Measurements from ENCODE around the gene ZNF524.

ZNF524 gene

DNA sequence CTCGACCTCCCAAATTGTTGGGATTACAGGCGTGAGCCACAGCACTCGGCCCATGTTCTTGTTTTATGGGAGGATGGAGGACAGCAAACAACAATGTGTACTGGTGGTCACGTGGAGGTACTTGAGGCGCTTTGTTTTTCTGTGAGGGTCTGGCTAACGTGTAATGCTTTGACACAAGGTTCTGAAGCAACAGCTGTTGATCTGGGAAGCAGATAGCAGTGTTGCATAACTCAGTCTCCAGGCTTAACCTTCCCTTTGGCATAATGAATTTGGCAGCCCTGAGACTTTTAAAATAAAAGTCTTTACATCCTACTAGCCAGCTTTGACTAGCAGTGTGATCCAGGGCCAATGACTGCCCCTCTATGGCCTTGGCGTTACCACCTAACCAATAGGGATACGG, 33.8 kb downstream of the ZNF524 start:
- no peak overlapping the region for H3K4me3 ChIP-seq (ENCODE audit: low read length)
- no peak overlapping the region for H3K27ac ChIP-seq (ENCODE audit: low read length)
- no peaks in the 10 kb centered on the region for H3K27me3 ChIP-seq (ENCODE audit: control insufficient read depth, insufficient read depth, low read length)
- no CpG with 5 or more reads among the region's 8 CpGs for WGBS (ENCODE audit: insufficient coverage, insufficient read length)
- H3K36me3 ChIP-seq (ENCODE audit: control insufficient read depth, insufficient read depth, low read length) = no peaks in the 10 kb centered on the region
- no peak for DNase-seq (ENCODE audit: low read depth, low spot score)
- H3K9me3 ChIP-seq (ENCODE audit: control insufficient read depth, insufficient read depth, low read length) = no peaks in the 10 kb centered on the region
- H3K4me1 ChIP-seq (ENCODE audit: control insufficient read depth, insufficient read depth, low read length) = peaks cover 2% of the 10 kb centered on the region; the same call in 1 of the 2 replicates

DNA sequence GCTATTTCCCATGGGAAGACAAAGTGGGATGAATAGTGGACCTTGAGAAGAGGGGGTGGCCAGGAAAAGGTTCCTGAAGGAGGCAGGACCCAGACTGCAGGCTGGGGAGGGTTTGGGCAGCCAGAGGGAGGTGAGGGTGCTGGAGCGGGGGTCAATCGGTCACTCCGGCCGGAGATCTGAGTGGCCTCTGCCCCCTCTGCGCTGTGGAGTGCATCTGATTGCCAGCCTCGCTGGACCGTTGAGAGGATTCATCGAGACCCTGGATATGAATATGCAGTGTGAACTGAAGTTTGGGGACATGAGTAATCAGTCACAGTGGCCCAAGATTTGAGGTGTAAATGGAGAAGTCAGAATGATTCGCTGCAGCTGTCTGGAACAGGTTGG, 35.2 kb downstream of the ZNF524 start:
- no peak for DNase-seq (ENCODE audit: low read depth, low spot score)
- Histone ChIP-seq H3K4me3 (ENCODE audit: low read length) (peak overlapping the region; percentile 78), H3K36me3 (ENCODE audit: control insufficient read depth, insufficient read depth, low read length) (no peaks in the 10 kb centered on the region), H3K9me3 (ENCODE audit: control insufficient read depth, insufficient read depth, low read length) (no peaks in the 10 kb centered on the region), H3K4me1 (ENCODE audit: control insufficient read depth, insufficient read depth, low read length) (peaks cover 3% of the 10 kb centered on the region; the same call in 1 of the 2 replicates), H3K27me3 (ENCODE audit: control insufficient read depth, insufficient read depth, low read length) (no peaks in the 10 kb centered on the region), H3K27ac (ENCODE audit: low read length) (no peak overlapping the region)
- WGBS (ENCODE audit: insufficient coverage, insufficient read length) = no CpG with 5 or more reads among the region's 9 CpGs

DNA sequence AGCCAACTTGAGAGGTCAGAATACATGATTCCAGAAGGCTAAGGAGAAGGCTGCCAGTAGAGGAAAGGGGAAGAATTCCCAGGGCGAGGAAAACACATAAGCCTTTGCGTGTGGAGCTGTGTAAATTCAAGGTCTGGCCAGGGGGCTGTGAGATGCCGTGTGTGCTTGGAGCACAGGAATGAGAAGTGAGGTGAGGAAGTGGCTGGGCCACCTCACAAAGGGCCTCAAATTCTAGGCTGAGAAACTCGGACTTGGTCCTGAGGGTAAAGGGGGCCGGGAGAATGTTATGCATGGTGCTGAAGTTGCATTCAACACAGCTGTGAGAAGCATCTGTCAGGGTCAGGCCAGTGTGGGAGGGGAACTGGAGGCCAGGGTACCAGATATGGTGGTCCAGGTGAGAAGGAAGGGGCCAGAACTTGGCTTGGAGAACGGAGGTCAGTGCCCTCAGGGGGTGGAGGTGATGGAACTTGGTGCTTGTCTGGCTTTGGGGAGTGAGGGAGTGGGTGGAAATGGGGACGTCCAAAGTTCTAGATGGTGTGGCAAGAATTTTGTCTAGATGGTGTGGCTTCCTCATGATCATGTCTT, 35.9 kb downstream of the ZNF524 start:
- H3K36me3 ChIP-seq (ENCODE audit: control insufficient read depth, insufficient read depth, low read length) = no peaks in the 10 kb centered on the region
- H3K9me3 ChIP-seq (ENCODE audit: control insufficient read depth, insufficient read depth, low read length) = no peaks in the 10 kb centered on the region
- H3K27me3 ChIP-seq (ENCODE audit: control insufficient read depth, insufficient read depth, low read length) = no peaks in the 10 kb centered on the region
- peaks cover 3% of the 10 kb centered on the region; the same call in 1 of the 2 replicates for H3K4me1 ChIP-seq (ENCODE audit: control insufficient read depth, insufficient read depth, low read length)
- no peak for DNase-seq (ENCODE audit: low read depth, low spot score)
- H3K27ac ChIP-seq (ENCODE audit: low read length) = no peak overlapping the region
- peak overlapping the region; percentile 78; the same call in 1 of the 2 replicates for H3K4me3 ChIP-seq (ENCODE audit: low read length)
- no CpG with 5 or more reads among the region's 7 CpGs for WGBS (ENCODE audit: insufficient coverage, insufficient read length)

DNA sequence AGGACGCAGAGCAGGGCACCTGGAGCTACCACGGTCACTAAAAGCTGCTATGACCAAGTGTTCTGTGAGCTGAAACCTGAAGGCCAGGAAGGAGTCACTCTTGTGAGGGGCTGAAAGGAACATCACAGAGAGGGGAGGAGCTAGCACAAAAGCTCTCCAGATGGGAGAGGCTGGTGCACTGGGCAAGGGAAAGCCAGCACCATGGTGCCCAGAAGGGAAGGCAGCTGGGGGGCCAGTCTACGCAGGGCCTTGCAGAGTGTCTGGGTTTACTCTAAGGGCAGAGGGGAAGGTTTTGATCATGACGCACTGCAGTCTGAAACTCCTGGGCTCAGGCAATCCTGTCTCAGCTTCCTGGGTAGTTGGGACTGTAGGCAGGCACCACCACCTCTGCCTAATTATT, 36.6 kb downstream of the ZNF524 start:
- H3K27me3 ChIP-seq (ENCODE audit: control insufficient read depth, insufficient read depth, low read length) = no peaks in the 10 kb centered on the region
- no peak overlapping the region for H3K4me3 ChIP-seq (ENCODE audit: low read length)
- no peak for DNase-seq (ENCODE audit: low read depth, low spot score)
- H3K4me1 ChIP-seq (ENCODE audit: control insufficient read depth, insufficient read depth, low read length) = peaks cover 3% of the 10 kb centered on the region; the same call in 1 of the 2 replicates
- no peaks in the 10 kb centered on the region for H3K9me3 ChIP-seq (ENCODE audit: control insufficient read depth, insufficient read depth, low read length)
- H3K36me3 ChIP-seq (ENCODE audit: control insufficient read depth, insufficient read depth, low read length) = no peaks in the 10 kb centered on the region
- WGBS (ENCODE audit: insufficient coverage, insufficient read length) = no CpG with 5 or more reads among the region's 4 CpGs
- no peak overlapping the region for H3K27ac ChIP-seq (ENCODE audit: low read length)

DNA sequence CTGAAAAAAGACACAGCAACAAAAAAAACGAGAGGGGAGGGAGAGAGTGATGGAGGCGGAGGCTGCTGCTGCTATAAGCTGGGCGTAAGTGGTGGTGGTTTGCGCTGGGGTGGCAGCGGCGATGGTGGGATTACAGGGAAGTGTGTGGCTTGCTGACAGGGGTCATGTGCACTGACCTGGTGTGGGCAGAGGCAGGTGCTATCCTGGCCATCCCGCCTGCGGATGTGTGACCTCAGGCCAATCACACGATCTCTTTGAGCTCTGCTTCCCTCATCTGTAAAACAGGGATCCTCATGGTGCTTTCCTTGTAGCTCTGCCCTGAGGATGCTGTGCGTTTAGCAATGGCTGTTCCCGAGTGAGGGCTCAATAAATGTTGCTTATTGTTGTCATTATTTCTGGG, 37.4 kb downstream of the ZNF524 start:
- H3K4me1 ChIP-seq (ENCODE audit: control insufficient read depth, insufficient read depth, low read length) = peaks cover 3% of the 10 kb centered on the region; the same call in 1 of the 2 replicates
- H3K36me3 ChIP-seq (ENCODE audit: control insufficient read depth, insufficient read depth, low read length) = no peaks in the 10 kb centered on the region
- no peaks in the 10 kb centered on the region for H3K9me3 ChIP-seq (ENCODE audit: control insufficient read depth, insufficient read depth, low read length)
- H3K27ac ChIP-seq (ENCODE audit: low read length) = no peak overlapping the region
- WGBS (ENCODE audit: insufficient coverage, insufficient read length) = no CpG with 5 or more reads among the region's 11 CpGs
- H3K4me3 ChIP-seq (ENCODE audit: low read length) = no peak overlapping the region
- no peak for DNase-seq (ENCODE audit: low read depth, low spot score)
- H3K27me3 ChIP-seq (ENCODE audit: control insufficient read depth, insufficient read depth, low read length) = no peaks in the 10 kb centered on the region

DNA sequence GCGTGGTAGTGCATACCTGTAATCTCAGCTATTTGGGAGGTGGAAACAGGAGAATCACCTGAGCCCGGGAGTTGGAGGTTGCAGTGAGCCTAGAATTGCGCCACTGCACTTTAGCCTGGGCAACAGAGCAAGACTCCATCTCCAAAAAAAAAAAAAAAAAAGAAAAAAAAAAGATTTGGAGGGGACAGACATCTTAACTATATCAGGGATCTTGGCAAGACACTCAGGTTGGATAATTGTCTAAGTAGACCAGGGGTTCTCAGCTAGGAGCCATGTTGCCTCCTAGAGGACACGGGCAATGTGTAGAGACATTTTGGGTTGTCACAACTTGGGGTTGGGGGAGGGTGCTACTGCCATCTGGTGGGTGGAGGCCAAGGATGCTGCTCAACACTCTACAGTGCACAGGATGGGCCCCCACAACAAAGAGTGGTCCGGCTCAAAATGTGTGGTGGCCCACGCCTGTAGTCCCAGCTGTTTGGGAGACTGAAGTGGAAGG, 38.8 kb downstream of the ZNF524 start:
- Histone ChIP-seq H3K27ac (ENCODE audit: low read length) (no peak overlapping the region), H3K36me3 (ENCODE audit: control insufficient read depth, insufficient read depth, low read length) (no peaks in the 10 kb centered on the region), H3K4me1 (ENCODE audit: control insufficient read depth, insufficient read depth, low read length) (peaks cover 3% of the 10 kb centered on the region; the same call in 1 of the 2 replicates), H3K9me3 (ENCODE audit: control insufficient read depth, insufficient read depth, low read length) (no peaks in the 10 kb centered on the region), H3K27me3 (ENCODE audit: control insufficient read depth, insufficient read depth, low read length) (no peaks in the 10 kb centered on the region), H3K4me3 (ENCODE audit: low read length) (no peak overlapping the region)
- no CpG with 5 or more reads among the region's 6 CpGs for WGBS (ENCODE audit: insufficient coverage, insufficient read length)
- DNase-seq (ENCODE audit: low read depth, low spot score) = no peak

DNA sequence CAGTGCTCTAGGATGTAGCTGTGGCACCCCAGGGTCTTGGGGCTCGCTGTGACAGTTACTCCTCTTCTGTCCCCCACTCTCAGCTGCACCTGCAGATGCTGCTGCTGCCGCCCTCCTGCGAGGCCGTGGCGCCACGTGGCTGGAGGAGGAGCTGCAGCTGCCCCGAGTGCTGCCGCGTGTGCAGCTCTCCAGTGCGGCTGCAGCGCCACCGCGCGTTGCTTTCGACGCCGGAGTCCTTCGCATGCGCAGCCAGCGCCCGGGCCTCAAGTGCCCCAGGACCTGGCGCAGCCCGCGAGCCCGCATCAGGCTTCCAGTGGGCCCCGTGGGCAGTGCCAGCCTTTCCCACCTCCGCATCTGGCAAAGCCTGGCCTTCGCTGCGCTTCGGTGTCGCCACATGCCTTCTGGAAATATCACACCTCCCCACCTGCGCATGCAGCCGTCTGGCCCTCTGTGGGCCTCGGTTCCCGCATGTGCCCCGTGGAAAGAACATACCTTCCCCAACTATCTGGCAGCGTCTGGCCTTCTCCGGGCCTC, 40.0 kb downstream of the ZNF524 start:
- no peak overlapping the region for H3K27ac ChIP-seq (ENCODE audit: low read length)
- no peak for DNase-seq (ENCODE audit: low read depth, low spot score)
- no CpG with 5 or more reads among the region's 38 CpGs for WGBS (ENCODE audit: insufficient coverage, insufficient read length)

DNA sequence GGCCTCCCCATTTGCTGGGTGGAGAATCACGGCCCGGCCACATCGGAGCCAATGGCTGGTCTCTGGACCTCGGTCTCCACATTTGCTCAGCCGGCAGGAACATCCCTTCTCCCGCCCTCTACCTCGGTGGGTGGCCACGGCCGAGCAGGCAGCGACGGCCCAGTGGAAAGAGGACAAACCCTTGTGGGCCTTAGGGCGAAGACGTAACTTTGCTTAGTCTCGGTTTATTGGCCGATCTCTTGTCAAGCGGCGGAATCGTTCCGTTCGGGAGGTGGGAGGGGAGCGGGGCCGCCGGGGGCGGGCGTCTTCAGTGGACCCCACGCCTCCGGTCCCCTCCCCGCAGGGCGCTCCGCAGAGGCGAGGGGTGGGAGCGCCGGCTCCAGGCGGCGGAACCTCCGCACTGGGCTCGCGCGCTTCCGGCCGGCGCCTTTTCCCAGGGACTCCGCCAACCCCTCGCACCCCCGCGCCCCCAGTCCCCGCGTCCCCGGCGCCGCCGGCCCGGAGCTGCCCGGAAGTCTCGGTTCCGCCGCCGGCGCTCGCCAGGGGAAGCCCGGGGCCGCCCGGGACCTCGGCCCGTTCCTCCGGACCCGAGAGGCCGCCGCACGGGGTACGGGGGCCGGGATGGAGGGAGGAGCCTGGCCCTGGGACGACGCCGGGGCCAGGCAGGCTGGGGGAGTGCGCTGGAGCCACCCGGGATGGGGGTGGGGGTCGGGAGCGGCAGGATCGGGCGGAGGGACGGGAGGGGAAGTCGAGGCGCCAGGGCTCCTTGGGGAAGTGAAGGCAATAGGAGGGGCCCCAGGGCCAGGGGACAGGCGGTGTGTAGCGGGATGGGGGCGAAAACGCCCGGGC, 40.7 kb downstream of the ZNF524 start, which contains the start of gene ZNF580:
TSS of gene ZNF580 (plus strand) at position 426 of the 849 bp plus-strand sequence. CDS start 1,507 bp downstream, outside the sequence.
- WGBS (ENCODE audit: insufficient coverage, insufficient read length) = no CpG with 5 or more reads among the region's 89 CpGs
- H3K4me1 ChIP-seq (ENCODE audit: control insufficient read depth, insufficient read depth, low read length) = peaks cover 3% of the 10 kb centered on the region; the same call in 1 of the 2 replicates
- H3K9me3 ChIP-seq (ENCODE audit: control insufficient read depth, insufficient read depth, low read length) = no peaks in the 10 kb centered on the region
- no peaks in the 10 kb centered on the region for H3K27me3 ChIP-seq (ENCODE audit: control insufficient read depth, insufficient read depth, low read length)
- H3K4me3 ChIP-seq (ENCODE audit: low read length) = peak within 1 kb of the TSS; percentile 82; the same call in 1 of the 2 replicates
- DNase-seq (ENCODE audit: low read depth, low spot score) = no peak
- H3K36me3 ChIP-seq (ENCODE audit: control insufficient read depth, insufficient read depth, low read length) = peaks cover 8% of the 10 kb centered on the region
- H3K27ac ChIP-seq (ENCODE audit: low read length) = no peak within 1 kb of the TSS

More for the DNA sequence above, 40.0 kb downstream of the ZNF524 start:
- peaks cover 5% of the 10 kb centered on the region for H3K36me3 ChIP-seq (ENCODE audit: control insufficient read depth, insufficient read depth, low read length)
- H3K4me1 ChIP-seq (ENCODE audit: control insufficient read depth, insufficient read depth, low read length) = peaks cover 3% of the 10 kb centered on the region; the same call in 1 of the 2 replicates
- H3K9me3 ChIP-seq (ENCODE audit: control insufficient read depth, insufficient read depth, low read length) = no peaks in the 10 kb centered on the region
- H3K27me3 ChIP-seq (ENCODE audit: control insufficient read depth, insufficient read depth, low read length) = no peaks in the 10 kb centered on the region
- H3K4me3 ChIP-seq (ENCODE audit: low read length) = no peak overlapping the region

DNA sequence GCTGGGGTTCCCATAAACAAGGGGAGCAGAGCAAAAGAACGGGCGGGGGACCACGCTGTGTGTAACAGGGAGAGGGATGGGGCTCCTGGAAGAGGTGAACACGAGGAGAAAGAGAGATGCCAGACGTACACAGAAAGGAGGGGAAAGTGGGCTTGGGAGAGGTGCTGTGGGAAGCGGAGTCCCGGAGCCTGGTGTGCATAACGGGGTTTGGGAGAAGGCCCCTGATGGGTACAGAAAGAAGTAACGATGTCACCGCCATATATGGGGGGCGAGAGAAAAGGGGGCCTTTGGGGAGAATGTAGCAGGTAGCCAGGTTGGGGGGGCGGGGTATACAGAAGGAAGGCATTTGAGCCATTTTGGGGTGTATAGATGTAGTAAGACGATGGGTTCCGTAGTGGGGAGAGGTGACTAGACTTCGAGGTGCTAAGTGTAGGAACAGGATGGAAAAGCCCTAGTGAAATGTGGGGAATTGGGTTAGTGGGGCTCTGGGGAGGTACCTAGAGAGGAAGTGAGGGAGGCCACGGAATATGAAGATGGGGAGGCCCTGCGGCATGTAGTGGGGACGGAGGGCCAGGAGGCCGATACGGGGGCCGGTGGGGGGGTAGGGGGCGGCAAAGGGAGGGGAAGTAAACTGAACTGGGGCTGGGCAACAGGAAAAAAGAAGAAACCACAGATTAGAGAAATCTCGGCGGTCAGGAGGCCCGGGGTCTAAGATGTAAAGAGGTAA, 41.5 kb downstream of the ZNF524 start:
- no peaks in the 10 kb centered on the region for H3K27me3 ChIP-seq (ENCODE audit: control insufficient read depth, insufficient read depth, low read length)
- H3K4me1 ChIP-seq (ENCODE audit: control insufficient read depth, insufficient read depth, low read length) = 0 out of 2 replicates have a peak, but pooled peaks cover 1% of the 10 kb centered on the region
- H3K4me3 ChIP-seq (ENCODE audit: low read length) = peak overlapping the region; percentile 82; the same call in 1 of the 2 replicates
- WGBS (ENCODE audit: insufficient coverage, insufficient read length) = no CpG with 5 or more reads among the region's 25 CpGs
- peaks cover 8% of the 10 kb centered on the region for H3K36me3 ChIP-seq (ENCODE audit: control insufficient read depth, insufficient read depth, low read length)
- no peaks in the 10 kb centered on the region for H3K9me3 ChIP-seq (ENCODE audit: control insufficient read depth, insufficient read depth, low read length)
- no peak overlapping the region for H3K27ac ChIP-seq (ENCODE audit: low read length)
- DNase-seq (ENCODE audit: low read depth, low spot score) = no peak
